GM12878 (cell line): ENCODE data around the gene NAV2. TPM values are rescaled to one million over a fixed set of nuclear protein-coding genes. Genes with fewer than 3 reads are reported as not detected.

Source experiments
- ATAC-seq: fragments of 200-7000 bp; cut with Tn5 transposase; 3 replicates; pipeline ENCODE4 v1.9.1; 2020; ENCODE audit warnings: mild to moderate bottlenecking, moderate library complexity
- BruUV-seq: library from RNA; stranded (reverse); fragments of 400-500 nt; replicated peaks from 2 replicates; lab custom pipeline; 2021; lab: Mats Ljungman, UMichigan
- CTCF ChIA-PET: fragments of 300-600 bp; sonication (Branson Sonifier 250); formaldehyde crosslinking; extraction: SDS; loops from one replicate; lab custom pipeline; 2021; ENCODE audit warnings: inconsistent platforms; lab: Yijun Ruan, JAX
- POLR2A ChIA-PET: fragments of 350-600 bp; formaldehyde crosslinking; extraction: SDS; loops from one replicate; lab custom pipeline; 2021; ENCODE audit warnings: inconsistent platforms; lab: Charles Lee
- RAD21 ChIA-PET: fragments of 300-600 bp; sonication (Branson Sonifier 250); formaldehyde crosslinking; loops from one replicate; lab custom pipeline; 2023; ENCODE audit warnings: antibody characterized with exemption; ENCODE audit not compliant: unreplicated experiment; lab: Charles Lee
- SMC1A ChIA-PET: fragments of 300-600 bp; sonication (Branson Sonifier 250); formaldehyde crosslinking; loops from one replicate; lab custom pipeline; 2023; ENCODE audit not compliant: unreplicated experiment, uncharacterized antibody; lab: Charles Lee
- DNase-seq: peaks from one replicate; pipeline ENCODE4 v3.0.0-alpha.2; 2011; ENCODE audit warnings: low read depth, low spot score
- FAIRE-seq: peaks from 3 replicates; lab custom pipeline; 2011; peaks lifted over from hg19 to GRCh38; lab: Jason Lieb, UNC
- H2AFZ ChIP-seq: 2 replicates; pipeline ENCODE4 v1.6.0; 2011; ENCODE audit warnings: low read depth, low read length, control low read depth; ENCODE audit not compliant: control insufficient read depth
- H3K27ac ChIP-seq: 2 replicates; pipeline ENCODE4 v1.5.1; 2011; ENCODE audit warnings: control low read depth; ENCODE audit not compliant: control insufficient read depth, insufficient read depth
- H3K27me3 ChIP-seq, 2 experiments: replicated peaks in 1 of 2; 2 replicates each; pipeline versions ENCODE4 v1.6.0 to v1.6.1; 2011; ENCODE audit warnings: low read length in 1 of 2; ENCODE audit not compliant: control insufficient read depth in 2 of 2, insufficient read depth in 2 of 2
- H3K36me3 ChIP-seq, 2 experiments: 2 replicates each; pipeline ENCODE4 v1.5.1; 2011; ENCODE audit warnings: low read length in 1 of 2; ENCODE audit not compliant: control insufficient read depth in 2 of 2, insufficient read depth in 2 of 2
- H3K4me1 ChIP-seq: 2 replicates; pipeline ENCODE4 v1.6.1; 2011; ENCODE audit warnings: mild to moderate bottlenecking, low read length, moderate library complexity, mixed read lengths; ENCODE audit not compliant: control insufficient read depth, insufficient read depth
- H3K4me2 ChIP-seq: 2 replicates; pipeline ENCODE4 v1.6.0; 2011; ENCODE audit warnings: control low read depth; ENCODE audit not compliant: control insufficient read depth, insufficient read depth
- H3K4me3 ChIP-seq: fragments of 200-600 bp; sonication (generic); 2 replicates; pipeline ENCODE4 v1.5.1; 2016
- H3K79me2 ChIP-seq: 2 replicates; pipeline ENCODE4 v1.6.0; 2011; ENCODE audit warnings: low read length; ENCODE audit not compliant: control insufficient read depth, insufficient read depth
- H3K9ac ChIP-seq: 2 replicates; pipeline ENCODE4 v1.8.0; 2011; ENCODE audit warnings: low read length, control low read depth, mixed read lengths; ENCODE audit not compliant: control insufficient read depth, insufficient read depth
- H3K9me3 ChIP-seq: replicated peaks from 3 replicates; pipeline ENCODE4 v1.5.1; 2011; ENCODE audit warnings: mild to moderate bottlenecking, low read length; ENCODE audit not compliant: control insufficient read depth, insufficient read depth
- H4K20me1 ChIP-seq: 2 replicates; pipeline ENCODE4 v1.6.0; 2011; ENCODE audit not compliant: control insufficient read depth, insufficient read depth
- BACH1 ChIP-seq: fragments of 450-650 bp; IDR thresholded peaks from 2 replicates; pipeline ENCODE4 v1.6.1; 2017; ENCODE audit warnings: mild to moderate bottlenecking, borderline replicate concordance
- CHD2 ChIP-seq: IDR thresholded peaks from 2 replicates; pipeline ENCODE4 v1.6.1; 2011; ENCODE audit warnings: low read depth, low read length, improper control_type of control experiment, borderline replicate concordance
- EED ChIP-seq: sonication (generic); IDR thresholded peaks from 2 replicates; pipeline ENCODE4 v1.6.1; 2016; ENCODE audit warnings: antibody characterized with exemption, low read depth
- EZH2 ChIP-seq: IDR thresholded peaks from 2 replicates; pipeline ENCODE4 v1.6.1; 2012; ENCODE audit warnings: low read depth, mild to moderate bottlenecking, control low read depth, inconsistent platforms, low read length, borderline replicate concordance; ENCODE audit not compliant: control insufficient read depth
- FOXK2 ChIP-seq: fragments of 450-650 bp; IDR thresholded peaks from 2 replicates; pipeline ENCODE4 v1.6.1; 2017; ENCODE audit warnings: mild to moderate bottlenecking, moderate library complexity
- NKRF ChIP-seq: fragments of 450-650 bp; conservative IDR thresholded peaks from 2 replicates; pipeline ENCODE4 v1.6.1; 2017; ENCODE audit warnings: mild to moderate bottlenecking, moderate library complexity
- PAX5 ChIP-seq: IDR thresholded peaks from 2 replicates; pipeline ENCODE4 v1.6.1; 2011; ENCODE audit warnings: low read depth, low read length, borderline replicate concordance
- PBX3 ChIP-seq: IDR thresholded peaks from 2 replicates; pipeline ENCODE4 v1.6.1; 2011; ENCODE audit warnings: mild to moderate bottlenecking, low read depth, low read length, moderate library complexity; ENCODE audit not compliant: insufficient replicate concordance
- RAD21 ChIP-seq: IDR thresholded peaks from 2 replicates; pipeline ENCODE4 v1.6.1; 2011; ENCODE audit warnings: mild to moderate bottlenecking, low read depth, low read length, moderate library complexity; ENCODE audit not compliant: insufficient read depth
- RELB ChIP-seq: fragments of 450-650 bp; IDR thresholded peaks from 2 replicates; pipeline ENCODE4 v1.6.1; 2017; ENCODE audit warnings: low read depth, mild to moderate bottlenecking, moderate library complexity
- SMARCA5 ChIP-seq: fragments of 450-650 bp; IDR thresholded peaks from 2 replicates; pipeline ENCODE4 v1.6.1; 2017; ENCODE audit warnings: mild to moderate bottlenecking
- ZNF207 ChIP-seq: fragments of 450-650 bp; IDR thresholded peaks from 2 replicates; pipeline ENCODE4 v1.6.1; 2014; ENCODE audit warnings: antibody characterized with exemption, mild to moderate bottlenecking, borderline replicate concordance
- ZNF274 ChIP-seq: IDR thresholded peaks from one replicate; pipeline ENCODE4 v1.8.0; 2011; ENCODE audit not compliant: insufficient read length, insufficient read depth
- WGBS: methylation state at CpG from one replicate; pipeline ENCODE4 v1.1.6; 2016; ENCODE audit warnings: low lambda C conversion rate; ENCODE audit not compliant: insufficient replicate concordance, insufficient coverage; ENCODE audit errors: missing lambda C conversion rate; 5-methylcytosine and 5-hydroxymethylcytosine counted together
- in situ Hi-C: fragments of 300-500 bp; cut with MboI; formaldehyde crosslinking; loops from 9 replicates; pipeline ENCODE4 v1.14.3; 2018; ENCODE audit warnings: mixed read lengths
- intact Hi-C: fragments of 100-400 bp; cut with micrococcal nuclease; formaldehyde crosslinking; loops from one replicate; pipeline ENCODE4 v1.14.2; 2022; ENCODE audit not compliant: unreplicated experiment
- polyA plus RNA-seq, 11 experiments: library from polyadenylated mRNA; depleted of rRNA in 4 of 11; unstranded in 6 of 11; stranded (reverse) in 5 of 11; fragments of >200 nt; fragmentation: Nextera tagmentation in 4 of 11; fragmentation: Illumina TruSeq in 1 of 11; extraction: Ambion mirVana in 4 of 11; extraction: Trizol in 1 of 11; gene quantifications; 1 replicate in 1 of 11; 2 replicates in 10 of 11; pipeline versions ENCODE4 v1.2.1 to v1.2.3, GENCODE V29; 2011 to 2016; ENCODE audit warnings: inconsistent platforms in 2 of 11, missing spikeins in 2 of 11, low read depth in 1 of 11
- total RNA-seq, 4 experiments: library from RNA; depleted of rRNA in 3 of 4; stranded (reverse); fragments of >200 nt in 3 of 4; fragmentation: Illumina TruSeq in 1 of 4; extraction: Trizol in 1 of 4; gene quantifications; 2 replicates each; pipeline versions ENCODE4 v1.2.1 to v1.2.3, GENCODE V29; 2013 to 2021

The NAV2 gene
- total and polyA plus RNA-seq, 10 of the 15 experiments (the other 5 are each of a cell fraction or from before 2014, with no cell fraction given), result 0.35 to 6.1 (median 1.1) TPM

- no peak for TF ChIP-seq PBX3
- no peak for TF ChIP-seq SMARCA5
- TF ChIP-seq RAD21, result no peak
- no peak for TF ChIP-seq NKRF
- TF ChIP-seq FOXK2, result no peak
- no peak for TF ChIP-seq EZH2
- no peak for TF ChIP-seq PAX5
- TF ChIP-seq EED, result no peak
Observed at GRCh38 chr11:19931771-19932369, 219.2 kb downstream of the NAV2 start (continued).

GRCh38 chr11:19933132-19933735, 220.6 kb downstream of the NAV2 start:
- no peak overlapping the region for H3K9ac ChIP-seq
- no peak for TF ChIP-seq CHD2
- TF ChIP-seq ZNF207, result no peak
- no peak for TF ChIP-seq ZNF274
- no peak for TF ChIP-seq BACH1
- no peak for TF ChIP-seq RELB
- TF ChIP-seq, all 136 proteins: peak for 0
- in situ Hi-C loops (no loop called here), intact Hi-C loops (no loop called here)
- SMC1A ChIA-PET, result interaction anchor here (1.0 to 1.3 kb wide), 2 partner anchors 8 to 19 kb away, joined by 3 to 4 read pairs; no protein-coding TSS in a partner anchor
- Histone ChIP-seq H3K4me1 (no peaks in the 10 kb centered on the region), H3K27me3 (no peaks in the 10 kb centered on the region), H2AFZ (no peak overlapping the region), H3K9me3 (no peaks in the 10 kb centered on the region), H3K79me2 (no peaks in the 10 kb centered on the region), H3K4me2 (no peak overlapping the region), H4K20me1 (no peaks in the 10 kb centered on the region), H3K4me3 (no peak overlapping the region), H3K27ac (no peak overlapping the region), H3K36me3 (no peaks in the 10 kb centered on the region; a peak in 1 of 4 replicates)
- FAIRE-seq (no peak), ATAC-seq (no peak), DNase-seq (no peak)
- RAD21 ChIA-PET, result no interaction called here
- BruUV-seq, result TSS peak; percentile 57
- POLR2A ChIA-PET, result no interaction called here
- CTCF ChIA-PET, result interaction anchor here (2.0 to 5.1 kb wide), 3 partner anchors 10 to 199 kb away, joined by 7 to 28 read pairs (median 9); no protein-coding TSS in a partner anchor
- WGBS, result 68% methylated on average over 20 of the region's 20 CpGs
